Fibroblast of lung (primary cell): Measurements from ENCODE around the gene C1QTNF1. TPM values are rescaled to one million over a fixed set of nuclear protein-coding genes. Genes with fewer than 3 reads are reported as not detected.
A peak's percentile ranks its signal among the peaks of the same experiment; 100 is the strongest.

Experiments
- DNase-seq, 2 donors: peaks; one replicate each; pipeline versions ENCODE4 v3.0.0 to v3.0.0-alpha.2; 2010; ENCODE audit warnings: low read depth in 2 of 2
- H2AFZ ChIP-seq: 2 replicates; pipeline ENCODE4 v1.5.1; 2012; ENCODE audit warnings: low read length, control low read depth, inconsistent platforms
- H3K27ac ChIP-seq: 2 replicates; pipeline ENCODE4 v1.5.1; 2011; ENCODE audit warnings: low read length, control low read depth; ENCODE audit not compliant: insufficient read depth
- H3K27me3 ChIP-seq: 2 replicates; pipeline ENCODE4 v1.5.1; 2011; ENCODE audit warnings: mild to moderate bottlenecking, low read length; ENCODE audit not compliant: control insufficient read depth, insufficient read depth
- H3K36me3 ChIP-seq: 2 replicates; pipeline ENCODE4 v1.5.1; 2011; ENCODE audit warnings: low read length; ENCODE audit not compliant: control insufficient read depth, insufficient read depth
- H3K4me1 ChIP-seq: 2 replicates; pipeline ENCODE4 v1.5.1; 2011; ENCODE audit warnings: low read length; ENCODE audit not compliant: control insufficient read depth, insufficient read depth; ENCODE audit errors: extremely low read depth
- H3K4me2 ChIP-seq: 2 replicates; pipeline ENCODE4 v1.5.1; 2011; ENCODE audit warnings: low read length, control low read depth; ENCODE audit not compliant: insufficient read depth; ENCODE audit errors: extremely low read depth
- H3K4me3 ChIP-seq, 4 experiments: fragments of 200-600 bp in 1 of 4; sonication (generic) in 1 of 4; replicated peaks in 1 of 4; 2 replicates each; pipeline ENCODE4 v1.5.1; 2011 to 2016; ENCODE audit warnings: low read length in 4 of 4, low read depth in 3 of 4, mild to moderate bottlenecking in 3 of 4, control low read depth in 2 of 4, inconsistent platforms in 1 of 4, mixed read lengths in 1 of 4; ENCODE audit not compliant: insufficient read depth in 1 of 4; ENCODE audit errors: control extremely low read depth in 1 of 4
- H3K79me2 ChIP-seq: 2 replicates; pipeline ENCODE4 v1.5.1; 2012; ENCODE audit warnings: mild to moderate bottlenecking, low read length, inconsistent platforms; ENCODE audit not compliant: control insufficient read depth, insufficient read depth
- H3K9ac ChIP-seq: 2 replicates; pipeline ENCODE4 v1.5.1; 2011; ENCODE audit warnings: mild to moderate bottlenecking, low read length, control low read depth; ENCODE audit not compliant: insufficient read depth
- H3K9me3 ChIP-seq: 2 replicates; pipeline ENCODE4 v1.5.1; 2012; ENCODE audit warnings: low read depth, low read length; ENCODE audit not compliant: control insufficient read depth, insufficient read depth
- H4K20me1 ChIP-seq: 2 replicates; pipeline ENCODE4 v1.5.1; 2011; ENCODE audit warnings: low read length; ENCODE audit not compliant: control insufficient read depth, insufficient read depth; ENCODE audit errors: extremely low read depth
- CTCF ChIP-seq, 2 donors: IDR thresholded peaks in 1 of 2; conservative IDR thresholded peaks in 1 of 2; 1 replicate in 1 of 2; 2 replicates in 1 of 2; pipeline ENCODE4 v1.5.1; 2011 to 2012; ENCODE audit warnings: low read length in 2 of 2, control low read depth in 1 of 2, inconsistent platforms in 1 of 2, low read depth in 1 of 2, mild to moderate bottlenecking in 1 of 2
- EZH2 ChIP-seq: IDR thresholded peaks from 2 replicates; pipeline ENCODE4 v1.5.1; 2012; ENCODE audit warnings: low read length, control low read depth, mild to moderate bottlenecking; ENCODE audit errors: missing control alignments
- polyA plus RNA-seq, 2 donors: library from polyadenylated mRNA; depleted of rRNA in 1 of 2; stranded (reverse) in 1 of 2; unstranded in 1 of 2; fragments of >200 nt; gene quantifications; 2 replicates each; pipeline ENCODE4 v1.2.1, GENCODE V29; 2011 to 2012; ENCODE audit warnings: missing spikeins in 1 of 2
- total RNA-seq: library from RNA; depleted of rRNA; stranded (reverse); fragments of >200 nt; gene quantifications from 2 replicates; pipeline ENCODE4 v1.2.1, GENCODE V29; 2014

Gene C1QTNF1
- total and polyA plus RNA-seq, 2 donors (not counting 1 experiment from before 2014, with no cell fraction given) = 15.0 to 45.2 TPM

DNA sequence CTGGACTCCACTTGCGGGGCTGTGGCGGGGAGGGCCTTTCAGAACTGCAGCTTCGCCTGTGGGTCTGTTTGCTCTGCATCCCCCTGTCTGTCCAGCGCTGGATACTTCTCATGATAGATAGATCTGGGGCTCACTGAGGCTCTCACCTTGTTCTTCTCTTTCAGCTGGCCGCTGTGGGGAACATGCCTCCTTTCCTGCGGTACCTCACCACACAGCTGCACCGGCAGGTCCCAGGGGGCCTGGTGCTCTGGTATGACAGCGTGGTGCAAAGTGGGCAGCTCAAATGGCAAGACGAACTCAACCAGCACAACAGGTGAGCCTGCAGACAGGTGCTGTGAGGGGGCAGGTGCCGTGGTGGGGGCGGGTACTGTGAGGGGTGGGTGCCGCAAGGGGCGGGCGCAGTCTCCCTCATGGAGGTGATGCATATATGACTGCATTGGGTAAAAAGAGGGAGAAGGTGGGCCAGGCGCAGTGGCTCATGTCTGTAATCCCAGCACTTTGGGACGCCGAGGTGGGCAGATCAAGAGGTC lies 56.9 kb downstream of the C1QTNF1 start:
- Histone ChIP-seq H3K4me2 (no peak overlapping the region), H3K9me3 (no peaks in the 10 kb centered on the region), H3K4me1 (no peaks in the 10 kb centered on the region), H3K27me3 (no peaks in the 10 kb centered on the region), H2AFZ (no peak overlapping the region), H4K20me1 (no peaks in the 10 kb centered on the region), H3K79me2 (no peaks in the 10 kb centered on the region), H3K4me3 (no peak overlapping the region), H3K27ac (no peak overlapping the region), H3K9ac (no peak overlapping the region), H3K36me3 (peaks cover 2% of the 10 kb centered on the region)
- no peak for TF ChIP-seq CTCF (conservative IDR thresholded peaks at IDR 0.05 in 1 of 2, IDR thresholded peaks at IDR 0.05 in 1 of 2; ENCODE audit: low read depth in 1 of 2, low read length in 2 of 2)
- no peak for TF ChIP-seq EZH2
- DNase-seq = no peak

DNA sequence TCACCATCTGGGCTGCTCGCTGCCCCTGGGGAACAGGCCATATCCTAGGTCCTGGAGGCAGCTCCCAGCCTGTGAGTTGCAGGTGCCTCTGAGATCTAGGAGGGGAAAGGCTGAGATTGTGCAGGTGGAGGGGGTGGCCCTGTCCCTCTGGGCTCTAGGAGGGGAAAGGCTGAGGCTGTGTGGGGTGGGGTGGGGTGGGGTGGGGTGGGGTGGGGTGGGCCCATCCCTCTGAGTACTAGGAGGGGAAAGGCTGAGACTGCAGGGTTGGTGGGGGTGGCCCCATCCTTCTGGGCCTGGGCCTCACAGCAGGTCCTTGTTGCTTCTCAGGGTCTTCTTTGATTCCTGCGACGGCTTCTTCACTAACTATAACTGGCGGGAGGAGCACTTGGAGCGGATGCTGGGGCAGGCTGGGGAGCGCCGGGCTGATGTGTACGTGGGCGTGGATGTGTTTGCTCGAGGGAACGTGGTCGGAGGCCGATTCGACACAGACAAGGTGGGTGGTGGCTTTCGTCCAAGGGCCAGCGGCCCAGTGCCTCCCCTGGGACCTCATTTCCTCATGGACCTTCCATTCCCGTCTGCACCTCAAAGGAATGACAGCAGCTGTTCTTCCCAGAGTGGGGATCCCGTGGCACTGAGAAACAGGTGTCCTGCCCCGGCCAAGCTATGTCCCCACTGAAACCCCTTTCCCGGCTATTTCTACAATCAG lies 57.8 kb downstream of the C1QTNF1 start:
- Histone ChIP-seq H3K79me2 (no peaks in the 10 kb centered on the region), H3K9ac (no peak overlapping the region), H3K9me3 (no peaks in the 10 kb centered on the region), H3K27ac (no peak overlapping the region), H3K4me2 (no peak overlapping the region), H3K4me3 (no peak overlapping the region), H3K27me3 (no peaks in the 10 kb centered on the region), H3K4me1 (no peaks in the 10 kb centered on the region), H4K20me1 (no peaks in the 10 kb centered on the region), H3K36me3 (peaks cover 2% of the 10 kb centered on the region), H2AFZ (no peak overlapping the region)
- no peak for DNase-seq
- no peak for TF ChIP-seq EZH2
- no peak for TF ChIP-seq CTCF (conservative IDR thresholded peaks at IDR 0.05 in 1 of 2, IDR thresholded peaks at IDR 0.05 in 1 of 2; ENCODE audit: low read depth in 1 of 2, low read length in 2 of 2)

GRCh38 chr17:79082311-79083190 lies 58.6 kb downstream of the C1QTNF1 start:
- Histone ChIP-seq H3K27me3 (no peaks in the 10 kb centered on the region), H3K79me2 (no peaks in the 10 kb centered on the region), H3K9me3 (no peaks in the 10 kb centered on the region), H3K4me3 (no peak overlapping the region), H4K20me1 (no peaks in the 10 kb centered on the region), H2AFZ (no peak overlapping the region), H3K4me2 (no peak overlapping the region), H3K27ac (no peak overlapping the region), H3K36me3 (peaks cover 2% of the 10 kb centered on the region), H3K4me1 (no peaks in the 10 kb centered on the region), H3K9ac (no peak overlapping the region)
- TF ChIP-seq CTCF (conservative IDR thresholded peaks at IDR 0.05 in 1 of 2, IDR thresholded peaks at IDR 0.05 in 1 of 2; ENCODE audit: low read depth in 1 of 2, low read length in 2 of 2) (peak; percentile 70 to 81), EZH2 (no peak)
- DNase-seq = peak in 1 of 2 donors; percentile 19
